CD4-positive, alpha-beta T cell treated with Interleukin-4 for 4 hours (primary cell): Measurements from ENCODE around the gene EXOC3L2.

Experiments used
- DNase-seq: peaks from one replicate; pipeline ENCODE4 v3.0.0-alpha.2; 2020

EXOC3L2 gene

GRCh38 chr19:45218911-45219743, 26.1 kb downstream of the EXOC3L2 start:
- no peak for DNase-seq

DNA sequence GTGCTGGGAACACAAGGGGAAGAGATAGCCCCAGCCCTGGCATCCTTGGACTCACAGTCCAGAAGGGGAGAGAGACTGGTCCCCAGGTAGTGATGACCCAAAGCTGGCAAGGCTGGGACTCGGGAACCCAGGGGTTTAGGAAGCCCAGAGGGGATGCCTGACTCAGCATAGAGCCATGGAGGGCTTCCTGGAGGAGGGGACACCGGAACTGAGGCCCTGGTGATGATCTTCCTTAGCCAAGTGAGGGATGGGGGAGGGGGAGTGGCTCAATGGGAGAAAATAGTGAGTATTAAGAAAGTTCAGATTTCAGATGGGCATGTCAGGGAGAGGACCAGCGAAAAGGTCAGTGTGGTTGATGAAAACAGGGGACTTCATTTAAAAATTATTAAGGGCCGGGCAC, 26.8 kb downstream of the EXOC3L2 start:
- no peak for DNase-seq

- DNase-seq, result no peak
Observed at GRCh38 chr19:45217957-45218334, 27.3 kb downstream of the EXOC3L2 start.

GRCh38 chr19:45217193-45217956, 27.8 kb downstream of the EXOC3L2 start:
- no peak for DNase-seq

GRCh38 chr19:45216667-45217066, 28.5 kb downstream of the EXOC3L2 start:
- DNase-seq, result no peak

- no peak for DNase-seq
Observed at GRCh38 chr19:45215391-45216191, 29.6 kb downstream of the EXOC3L2 start.

DNA sequence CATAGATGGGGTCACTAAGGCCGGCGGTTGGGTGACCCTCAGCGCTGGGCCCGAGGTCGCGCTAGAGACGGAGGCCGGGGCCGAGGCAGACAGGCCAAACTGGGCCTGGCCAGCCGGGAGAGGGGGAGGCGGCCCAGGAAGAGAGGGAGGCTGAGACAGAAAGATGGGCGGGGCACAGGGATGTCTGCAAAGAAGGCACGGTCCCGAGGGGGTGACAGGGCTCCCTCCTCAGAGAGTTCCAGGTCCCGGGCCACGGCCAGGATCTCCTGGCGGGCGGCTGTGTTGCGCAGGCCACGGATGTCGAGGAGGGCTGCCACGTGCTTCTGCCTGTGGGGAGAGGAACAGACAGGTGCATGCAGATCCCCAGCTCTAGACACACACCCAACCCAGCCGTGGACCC, 32.2 kb downstream of the EXOC3L2 start:
- DNase-seq, result no peak

GRCh38 chr19:45211751-45212381, 33.3 kb downstream of the EXOC3L2 start:
- DNase-seq, result no peak

- DNase-seq, result no peak
Observed at GRCh38 chr19:45206328-45206727, 38.9 kb downstream of the EXOC3L2 start.

GRCh38 chr19:45205810-45206209, 39.4 kb downstream of the EXOC3L2 start:
- no peak for DNase-seq

DNA sequence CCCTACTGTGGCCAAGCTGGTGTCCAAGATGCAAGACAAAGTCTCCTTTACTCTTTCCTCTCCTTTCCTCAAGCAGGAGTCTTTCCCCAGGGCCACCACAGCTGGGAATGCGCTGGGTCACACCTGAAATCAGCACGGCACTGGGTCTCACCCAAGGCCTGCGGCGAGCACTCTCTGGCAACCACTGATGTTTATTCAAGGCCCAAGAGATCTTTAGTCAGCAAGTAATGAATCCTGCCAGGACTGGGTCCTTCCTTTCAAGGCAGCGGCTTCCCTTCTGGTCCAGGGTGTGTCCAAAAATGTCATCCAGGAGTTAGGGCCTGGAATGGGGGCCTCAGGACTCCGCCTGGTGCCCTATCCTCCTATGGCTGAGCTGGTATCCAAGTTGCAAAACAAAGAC, 42.6 kb downstream of the EXOC3L2 start:
- DNase-seq, result no peak

DNA sequence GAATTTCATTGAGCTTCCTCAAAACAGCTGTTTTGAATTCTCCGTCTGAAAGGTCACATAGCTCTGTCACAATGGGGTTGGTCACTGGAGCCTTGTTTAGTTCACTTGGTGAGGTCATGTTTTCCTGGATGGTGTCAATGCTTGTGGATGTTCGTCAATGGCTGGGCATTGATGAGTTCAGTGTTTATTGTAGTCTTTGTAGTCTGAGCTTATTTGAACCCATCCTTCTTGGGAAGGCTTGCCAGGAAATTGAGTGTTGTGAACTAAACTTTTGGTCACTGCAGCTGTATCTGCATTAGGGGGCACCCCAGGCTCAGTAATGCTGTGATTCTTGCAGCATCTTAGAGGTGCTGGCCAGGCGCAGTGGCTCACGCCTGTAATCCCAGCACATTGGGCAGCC, 44.6 kb downstream of the EXOC3L2 start:
- no peak for DNase-seq

GRCh38 chr19:45195764-45196163, 49.4 kb downstream of the EXOC3L2 start:
- DNase-seq, result no peak

- no peak for DNase-seq
Observed at GRCh38 chr19:45191375-45191774, 53.8 kb downstream of the EXOC3L2 start.

GRCh38 chr19:45189971-45190370, 55.2 kb downstream of the EXOC3L2 start:
- no peak for DNase-seq

GRCh38 chr19:45187421-45188100, 57.6 kb downstream of the EXOC3L2 start:
- DNase-seq, result peak; percentile 50

DNA sequence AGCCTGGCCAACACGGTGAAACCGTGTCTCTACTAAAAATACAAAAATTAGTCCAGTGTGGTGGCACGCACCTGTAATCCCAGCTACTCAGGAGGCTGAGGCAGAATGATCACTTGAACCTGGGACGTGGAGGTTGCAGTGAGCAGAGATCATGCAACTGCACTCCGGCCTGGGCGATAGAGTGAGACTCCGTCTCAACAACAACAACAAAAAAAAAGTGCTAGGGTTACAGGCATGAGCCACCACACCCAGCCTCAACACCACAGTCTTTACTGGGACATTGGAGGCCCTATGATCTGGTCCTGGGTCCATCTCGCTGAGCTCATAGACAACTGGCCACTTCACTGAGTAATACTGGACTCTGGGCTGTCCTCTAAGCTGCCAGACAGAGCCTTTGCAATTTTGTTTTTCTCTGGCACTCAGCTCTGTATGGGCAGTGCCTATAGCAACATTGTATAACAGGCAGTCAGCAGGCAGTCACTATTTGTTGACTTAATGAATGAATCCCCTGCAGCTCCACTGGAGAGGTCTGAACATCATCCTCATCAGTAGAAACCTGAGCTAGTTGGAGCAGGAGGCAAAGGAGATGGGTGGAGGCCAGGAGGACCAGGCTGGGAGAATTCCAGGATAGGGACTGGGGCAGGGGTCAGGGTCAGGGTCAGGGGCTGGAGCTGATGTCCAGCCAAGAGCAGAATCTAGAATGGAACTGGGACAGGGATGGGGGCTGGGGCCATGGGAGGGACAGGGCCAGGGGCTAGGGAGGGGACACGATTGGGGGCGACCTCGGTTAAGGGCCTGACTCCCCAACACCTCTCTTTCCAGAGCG, 58.5 kb downstream of the EXOC3L2 start:
- DNase-seq, result no peak

DNA sequence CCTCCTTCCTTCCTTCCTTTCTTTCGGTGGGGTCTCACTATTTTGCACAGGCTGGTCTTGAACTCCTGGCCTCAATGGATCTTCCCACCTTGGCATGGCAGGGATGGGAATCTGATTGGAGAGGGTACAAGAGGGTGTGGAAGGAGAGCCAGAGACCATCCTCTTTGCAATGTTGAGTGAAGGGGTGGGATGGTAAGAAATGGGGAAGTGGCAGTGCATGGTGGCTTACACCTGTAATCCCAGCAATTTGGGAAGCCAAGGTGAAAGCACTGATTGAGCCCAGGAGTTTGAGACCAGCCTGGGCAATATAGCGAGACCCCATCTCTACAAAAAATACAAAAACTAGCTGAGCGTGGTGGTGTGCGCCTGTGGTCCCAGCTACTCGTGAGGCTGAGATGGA, 61.1 kb downstream of the EXOC3L2 start:
- no peak for DNase-seq

DNA sequence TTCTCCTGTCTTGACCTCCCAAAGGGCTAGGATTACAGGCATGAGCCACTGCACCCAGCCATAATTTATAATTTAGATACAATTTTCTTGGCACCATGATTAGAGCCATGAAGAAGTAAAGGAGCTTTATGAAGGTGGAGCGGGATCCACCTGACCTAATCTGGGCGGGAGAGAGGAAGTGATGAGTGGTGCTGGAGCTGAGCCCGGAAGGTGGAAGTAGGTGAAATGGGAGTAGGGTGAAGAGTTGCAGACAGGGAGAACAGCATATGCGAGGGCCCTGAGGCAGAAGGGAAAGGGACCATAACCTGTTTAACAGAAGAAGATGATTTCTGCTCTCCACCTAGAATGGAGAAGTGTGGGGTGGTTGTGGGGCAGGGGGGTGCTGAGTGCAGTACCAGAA, 62.4 kb downstream of the EXOC3L2 start:
- no peak for DNase-seq

DNA sequence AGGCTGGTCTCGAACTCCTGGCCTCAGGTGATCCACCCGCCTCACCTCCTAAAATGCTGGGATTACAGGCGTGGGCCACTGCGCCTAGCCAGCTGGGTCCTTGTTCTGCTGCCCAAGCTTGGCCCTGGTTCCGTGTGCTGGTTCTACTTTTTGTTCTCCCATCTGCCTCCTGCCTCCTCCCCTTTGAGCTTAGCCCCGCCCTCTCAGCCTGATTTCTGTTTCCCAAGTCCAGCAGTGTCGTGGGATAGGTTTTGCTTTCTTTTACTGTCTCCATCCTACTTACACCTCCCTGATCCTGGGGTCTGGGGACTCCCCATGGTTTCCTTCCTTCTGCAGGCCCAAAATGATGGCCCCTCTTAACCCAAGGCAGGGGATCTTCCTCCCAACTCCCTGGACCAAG, 64.3 kb downstream of the EXOC3L2 start:
- DNase-seq, result no peak

GRCh38 chr19:45179892-45180370, 65.3 kb downstream of the EXOC3L2 start:
- no peak for DNase-seq
